Measurements from ENCODE around the gene GRAMD1A.

DNA sequence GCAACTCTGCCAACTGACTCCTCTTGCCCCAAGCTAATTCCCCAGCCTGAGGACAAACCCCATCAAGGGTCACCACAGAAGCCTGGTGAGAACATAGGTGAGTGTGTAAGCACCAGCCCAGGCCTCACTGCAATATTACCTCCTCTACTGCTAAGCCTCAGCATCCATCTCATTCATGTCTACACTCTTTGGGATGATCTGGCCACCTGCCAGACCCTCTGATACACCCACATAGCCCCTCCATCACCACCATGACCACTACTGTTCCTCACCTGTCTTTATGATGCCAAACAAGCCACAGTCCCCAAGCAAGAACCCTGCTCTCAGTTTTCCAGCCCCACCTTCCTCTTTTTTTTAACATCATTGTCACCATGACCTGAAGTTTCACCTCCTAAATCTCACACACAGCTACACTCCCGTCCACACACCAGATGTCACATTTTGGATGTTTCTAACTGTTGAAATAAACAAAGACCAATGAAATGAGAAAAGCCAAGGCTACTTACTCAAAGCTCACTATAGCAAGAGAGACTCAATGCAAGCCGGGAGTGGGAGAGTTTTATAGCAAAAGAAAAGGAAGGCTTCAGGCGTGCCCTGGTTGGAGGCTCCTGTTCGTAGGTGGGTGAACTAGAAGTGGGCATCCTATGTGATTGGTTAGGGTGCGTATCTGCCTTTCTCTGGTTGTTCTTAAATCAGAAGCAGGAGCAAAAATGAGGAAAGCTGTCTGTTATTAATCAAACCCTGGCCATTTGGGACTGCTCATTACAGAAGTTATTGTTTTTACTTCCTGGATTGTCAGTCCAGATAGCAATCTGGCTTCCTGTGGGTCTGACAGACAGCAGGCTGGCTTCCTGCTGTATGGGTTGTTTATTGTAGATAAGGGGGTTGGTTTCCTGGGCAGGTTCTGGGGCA lies 38.1 kb upstream of the GRAMD1A start:
- TF ChIP-seq GATA2 (IDR thresholded peaks at IDR 0.05; ENCODE audit: low read depth, low read length): peak; percentile 97
- TF ChIP-seq GATA3 (IDR thresholded peaks at IDR 0.05; ENCODE audit: low read depth, low read length): peak; percentile 93

Measured in SH-SY5Y (cell line).